NOMO-1 treated with dmso at 0.1 percent for 144 hours (cell line): Measurements from ENCODE around the gene SCEL.

Experiments used
- DNase-seq: peaks from one replicate; lab custom pipeline; 2025; ENCODE audit not compliant: unreplicated experiment; lab: John Stamatoyannopoulos, UW

The SCEL gene

DNA sequence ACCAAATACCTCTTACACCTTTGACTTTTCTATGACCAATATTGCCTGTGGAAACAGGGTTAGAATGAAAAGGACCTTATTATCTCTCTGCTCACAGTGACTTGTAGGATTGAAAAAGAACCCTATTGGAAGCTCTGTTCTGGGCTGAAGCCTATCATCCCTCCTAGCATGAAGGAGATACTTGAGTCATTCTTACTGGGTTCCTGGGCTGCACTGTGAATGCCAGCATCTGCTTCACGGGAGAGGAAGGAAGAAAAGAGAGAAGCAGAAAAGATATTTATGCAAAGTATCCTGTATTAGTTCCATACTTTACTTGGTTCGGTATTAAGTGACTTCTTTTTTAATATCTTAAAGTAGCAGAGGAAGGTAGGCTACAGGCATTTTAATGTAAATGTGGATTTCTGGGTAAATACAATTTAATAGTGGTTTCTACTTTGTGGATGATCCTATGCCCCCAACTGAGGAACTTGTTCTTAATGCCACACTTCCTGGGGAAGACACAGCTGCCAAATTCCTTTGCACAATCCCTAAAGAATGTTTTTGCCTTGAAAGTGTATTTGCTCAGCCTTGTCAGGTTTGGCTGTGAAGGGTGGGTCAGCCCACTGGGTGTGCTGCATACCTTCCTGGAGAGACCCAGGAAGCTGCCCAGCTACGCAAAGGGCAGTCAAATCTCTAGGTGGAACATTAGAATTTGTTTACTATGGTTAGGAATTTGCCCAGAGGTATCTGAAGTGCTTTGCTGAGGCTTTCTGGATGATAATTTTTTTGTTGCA is 13.7 kb upstream of the SCEL start:
- DNase-seq: no peak

DNA sequence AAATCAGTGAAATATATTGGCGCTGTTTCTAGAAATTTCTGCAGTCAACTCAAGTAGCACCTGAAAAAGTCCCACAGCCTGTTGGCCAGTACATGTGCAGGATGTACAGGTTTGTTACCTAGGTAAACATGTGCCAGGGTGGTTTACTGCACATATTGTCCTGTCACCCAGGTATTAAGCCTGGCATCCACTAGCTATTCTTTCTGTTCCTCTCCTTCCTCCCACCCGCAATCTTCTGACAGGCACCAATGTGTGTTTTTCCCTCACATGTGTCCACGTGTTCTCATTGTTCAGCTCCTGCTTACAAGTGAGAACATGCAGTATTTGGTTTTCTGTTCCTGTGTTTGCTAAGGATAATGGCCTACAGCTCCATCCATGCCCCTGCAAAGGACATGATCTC is 13.1 kb upstream of the SCEL start:
- no peak for DNase-seq

DNA sequence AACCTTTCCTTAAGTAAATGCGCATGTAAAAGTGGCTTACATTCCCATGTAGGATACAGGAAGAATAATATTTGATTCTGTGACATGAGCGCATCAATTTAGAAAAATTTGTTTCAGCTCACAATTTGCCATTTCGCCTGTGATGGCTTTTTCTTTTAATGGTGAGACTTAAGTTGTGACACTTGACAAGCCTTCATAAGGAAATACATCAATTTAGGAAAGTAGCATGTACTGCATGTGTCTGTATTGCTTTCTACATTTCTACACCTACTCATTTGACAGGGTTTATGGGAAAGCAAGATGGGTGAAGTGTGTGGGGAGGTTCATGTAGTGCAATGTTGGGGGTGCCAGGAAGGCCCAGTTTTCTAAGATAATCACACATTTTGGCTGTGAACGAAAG is 12.1 kb upstream of the SCEL start:
- no peak for DNase-seq

DNA sequence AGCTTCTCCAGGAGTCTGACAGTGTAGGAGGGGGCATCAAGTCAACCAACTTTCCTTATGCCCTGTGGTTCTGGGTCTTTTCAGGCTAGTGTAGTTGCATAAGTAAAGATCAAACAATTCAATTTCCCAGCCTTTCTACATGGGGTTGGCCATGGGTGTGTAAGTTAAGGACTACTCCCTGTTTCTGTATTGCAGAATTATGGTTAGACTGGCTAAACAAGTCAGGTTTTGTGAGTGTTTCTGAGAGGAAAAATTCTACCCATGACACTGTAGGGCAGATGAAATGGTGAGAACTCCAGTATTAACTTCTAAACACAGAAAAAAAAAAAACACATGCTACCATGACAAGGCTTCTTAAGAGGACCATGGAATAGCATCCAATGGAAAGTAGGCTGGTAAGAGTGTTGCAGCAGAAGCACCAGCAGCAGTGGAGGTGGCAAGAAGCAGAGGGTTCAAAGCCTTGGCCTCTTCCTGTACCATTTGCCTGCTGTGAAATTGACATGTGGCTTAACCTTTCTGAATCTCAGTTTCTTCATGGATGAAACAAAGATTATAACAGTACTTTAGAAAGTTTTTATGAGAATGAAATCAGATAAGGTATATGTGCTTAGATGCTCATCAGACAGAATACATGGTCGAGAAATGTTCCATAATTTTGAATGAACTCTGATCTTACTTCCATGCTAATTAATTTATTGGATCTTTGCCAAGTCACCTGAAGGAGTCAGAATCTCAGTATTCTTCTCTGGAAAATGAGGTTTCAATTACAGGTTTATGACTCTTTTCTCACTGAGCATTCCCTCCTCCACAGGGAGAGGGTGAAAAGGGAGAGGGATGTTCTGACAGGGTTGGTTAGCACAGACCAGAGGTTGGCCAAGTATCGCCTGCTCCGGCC is 11.4 kb upstream of the SCEL start:
- no peak for DNase-seq

DNA sequence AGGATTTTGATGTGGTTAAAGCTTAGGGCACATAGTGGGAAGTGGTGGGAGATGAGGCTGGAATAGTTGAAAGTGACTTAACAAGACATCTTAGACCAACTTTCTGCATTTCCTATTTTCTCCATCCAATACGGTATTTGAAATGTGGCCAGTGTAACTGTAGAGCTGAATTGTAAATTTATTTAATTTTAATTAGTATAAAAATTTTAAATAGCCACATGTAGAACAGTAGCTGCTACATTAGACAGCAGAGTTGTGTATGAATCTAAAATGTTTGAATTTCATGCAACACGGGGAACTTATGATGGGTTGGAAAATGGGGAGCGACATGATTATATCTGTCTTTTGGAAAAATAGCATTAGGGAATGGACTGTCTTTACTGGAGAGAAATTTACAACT is 7.1 kb upstream of the SCEL start:
- DNase-seq: no peak

DNA sequence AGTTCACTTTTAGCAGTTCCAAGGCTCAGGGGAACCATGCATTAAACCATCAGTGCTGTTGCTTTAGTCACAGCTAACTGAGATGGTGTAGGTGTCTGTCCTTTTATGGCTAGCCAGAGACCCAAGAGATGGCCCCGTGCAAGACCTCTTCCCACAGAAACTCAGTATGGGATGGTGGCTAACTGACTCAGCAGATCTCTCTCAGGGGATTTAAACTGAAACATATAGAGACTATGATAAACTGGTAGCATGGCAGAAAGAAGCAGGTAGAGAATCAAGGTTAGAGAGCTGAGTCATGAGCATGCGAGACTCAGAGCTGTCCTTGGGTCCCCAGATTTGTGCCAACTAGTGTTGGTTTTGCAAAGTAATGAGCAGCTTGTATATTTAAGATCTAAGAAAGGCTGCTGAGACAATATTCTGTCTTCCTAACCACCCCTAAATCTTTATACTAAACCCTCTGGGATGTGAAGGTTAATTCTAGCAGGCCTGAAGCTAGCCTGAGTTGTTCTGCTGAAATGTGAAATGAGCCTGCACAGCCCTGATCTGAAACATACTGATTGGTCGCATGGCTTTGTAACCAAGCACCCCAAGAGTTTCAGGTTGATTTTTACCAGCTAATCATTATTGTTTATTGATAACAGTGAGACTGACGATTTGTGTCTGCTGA is 6.5 kb upstream of the SCEL start:
- no peak for DNase-seq

DNA sequence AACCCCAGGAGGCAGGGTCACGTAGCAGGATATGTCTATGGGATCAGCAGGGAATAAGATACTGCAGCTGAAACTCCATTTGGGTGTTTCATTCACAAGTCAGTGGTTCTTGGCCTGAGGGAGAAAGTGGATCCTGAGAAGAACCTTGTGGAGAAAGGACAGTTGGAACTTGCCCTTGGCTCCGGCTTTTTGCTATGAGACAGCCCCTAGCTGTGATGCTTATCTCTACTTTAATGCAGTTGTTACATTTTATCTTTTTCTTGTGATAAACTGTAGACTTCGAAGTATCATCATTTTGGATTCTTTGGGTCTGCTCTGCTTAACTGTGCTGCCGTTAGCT is 6.0 kb upstream of the SCEL start:
- DNase-seq: no peak

DNA sequence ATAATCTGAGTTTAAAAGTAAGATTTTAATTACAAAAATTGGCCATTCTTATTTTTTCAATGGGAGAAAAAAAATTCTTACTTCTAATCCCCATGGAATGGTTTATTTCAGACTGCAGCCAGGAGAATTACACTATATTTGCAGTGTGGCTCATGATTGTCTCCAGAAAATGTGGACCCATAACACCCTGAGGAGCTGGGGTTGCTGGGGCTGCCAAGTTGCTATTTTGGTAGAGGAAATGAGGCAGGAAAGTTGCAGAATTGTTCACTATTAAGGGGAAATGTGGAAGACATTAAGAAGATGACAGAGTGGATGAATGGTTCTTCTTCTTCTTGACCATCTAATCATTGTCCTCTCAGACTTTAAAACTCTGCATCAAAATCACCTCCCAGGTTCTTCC is 4.6 kb upstream of the SCEL start:
- DNase-seq: no peak

DNA sequence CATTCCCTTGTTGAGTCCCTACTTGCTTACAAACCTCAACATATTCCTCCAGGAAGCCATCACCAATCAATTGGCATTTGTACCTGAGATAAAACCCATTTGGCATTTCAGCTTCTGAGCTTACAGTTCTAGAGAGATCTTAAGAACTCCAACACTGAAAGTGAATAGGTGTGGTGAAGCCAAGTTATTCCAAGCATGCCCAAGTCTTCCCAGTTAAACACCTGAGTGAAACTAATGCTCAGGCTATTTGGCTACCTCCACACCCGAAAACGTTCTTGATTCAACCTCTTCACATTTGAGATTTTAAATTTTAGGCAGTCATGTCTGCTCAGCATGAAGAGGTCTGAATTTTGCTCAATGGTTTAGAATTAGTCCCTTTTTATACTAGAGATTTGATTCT is 2.5 kb upstream of the SCEL start:
- no peak for DNase-seq

DNA sequence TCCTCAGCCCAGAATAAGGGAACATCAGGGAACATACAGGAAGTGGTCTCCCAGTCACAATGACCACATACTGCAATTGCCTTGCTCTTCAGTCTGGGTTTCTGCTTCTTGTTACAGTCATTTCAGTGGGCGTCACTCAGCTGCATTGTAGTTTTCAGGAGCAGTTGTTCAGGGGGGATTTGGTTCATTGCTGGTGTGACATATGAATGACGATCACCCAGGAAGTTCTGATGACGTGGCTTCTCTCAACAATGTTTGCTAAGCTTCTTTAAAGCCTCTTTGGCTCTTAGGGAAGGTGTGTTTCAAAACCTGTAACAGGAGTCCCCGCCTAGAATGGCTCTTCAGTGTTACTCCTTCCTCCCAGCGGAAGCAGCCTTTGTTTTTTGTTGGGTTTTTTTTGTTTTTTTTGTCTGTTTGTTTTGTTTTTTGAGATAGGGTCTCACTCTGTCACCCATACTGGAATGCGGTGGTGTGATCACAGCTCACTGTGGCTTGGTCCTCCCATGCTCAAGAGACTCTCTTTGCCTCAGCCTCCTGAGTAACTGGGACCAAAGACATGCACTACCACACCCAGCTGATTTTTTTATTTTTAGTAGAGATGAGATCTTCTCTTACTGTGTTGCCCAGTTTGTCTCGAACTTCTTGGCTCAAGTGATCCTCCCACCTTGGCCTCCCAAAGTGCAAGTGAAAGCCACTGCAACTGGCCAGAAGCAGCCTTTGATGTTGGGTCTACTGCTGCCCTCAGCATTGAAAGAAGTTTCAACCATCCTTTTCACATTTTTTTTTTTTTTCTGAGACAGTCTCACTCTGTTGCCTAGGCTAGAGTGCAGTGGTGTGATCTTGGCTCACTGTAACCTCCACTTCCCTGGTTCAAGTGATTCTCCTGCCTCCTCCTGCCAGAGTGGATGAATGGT is 1.4 kb upstream of the SCEL start:
- DNase-seq: no peak

DNA sequence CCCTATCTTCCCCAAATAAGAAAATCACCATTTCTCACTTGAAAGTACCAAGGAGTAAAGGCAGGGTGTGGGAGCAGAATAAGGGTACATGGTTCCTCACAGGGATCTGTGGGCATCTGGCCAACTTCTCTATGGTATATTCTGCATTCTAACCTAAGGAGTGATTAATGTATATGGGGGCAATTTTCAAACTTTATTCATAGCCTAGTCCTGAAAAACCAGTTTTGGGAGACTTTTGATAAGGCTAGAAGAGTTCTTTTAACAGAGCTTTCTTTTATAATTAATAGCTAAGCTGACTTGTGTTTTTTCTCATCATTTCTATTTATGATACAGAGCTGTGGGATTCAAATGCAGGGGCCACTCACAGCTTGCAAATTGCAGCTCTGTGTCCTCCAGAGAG is 852 bp downstream of the SCEL start:
- DNase-seq: no peak

DNA sequence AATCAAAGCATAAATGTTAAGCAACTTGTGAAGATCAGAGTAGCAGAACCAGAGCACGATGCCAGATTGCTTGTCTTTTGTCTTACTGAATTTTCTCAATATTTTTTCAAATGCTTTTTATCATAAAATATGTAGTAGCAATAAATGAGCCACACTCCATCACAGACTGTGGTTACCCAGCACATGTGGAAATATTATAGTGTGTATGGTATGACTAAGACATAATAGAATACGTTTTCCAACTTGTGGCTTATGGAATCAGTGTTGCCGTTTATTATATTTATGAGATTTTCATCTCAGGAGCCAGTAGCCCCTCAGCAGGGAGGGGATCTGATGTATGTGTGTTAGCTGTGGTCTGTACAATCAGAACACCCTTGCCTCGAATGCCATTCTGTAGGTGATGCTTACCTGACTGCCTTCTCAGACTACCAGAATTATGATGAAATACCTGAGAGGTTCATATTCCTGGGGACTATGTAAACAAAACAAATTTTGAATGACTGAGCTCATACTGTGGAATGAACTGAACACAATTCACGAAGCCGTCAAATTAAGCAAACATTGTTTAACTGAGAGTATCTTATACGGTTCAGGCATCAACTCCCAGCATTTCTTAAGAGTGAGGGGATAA is 1.9 kb downstream of the SCEL start:
- no peak for DNase-seq

DNA sequence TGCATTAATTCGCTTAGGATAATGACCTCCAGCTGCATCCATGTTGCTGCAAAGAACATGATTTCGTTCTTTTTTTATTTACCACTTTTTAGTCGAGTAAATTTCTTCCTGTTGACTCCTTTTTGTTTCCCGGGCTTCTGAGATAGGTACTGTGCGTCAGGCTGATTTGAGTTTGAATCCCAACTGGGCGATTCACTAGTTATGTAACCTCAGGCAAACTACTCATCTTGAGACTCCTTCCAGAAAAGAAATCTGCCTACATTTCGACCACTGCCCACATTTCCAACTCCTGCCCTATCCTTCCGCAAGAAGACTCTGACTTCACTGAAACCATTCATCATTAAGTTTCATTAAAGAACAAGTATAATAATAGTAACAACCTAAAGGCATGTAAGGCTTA is 8.2 kb downstream of the SCEL start:
- DNase-seq: no peak

DNA sequence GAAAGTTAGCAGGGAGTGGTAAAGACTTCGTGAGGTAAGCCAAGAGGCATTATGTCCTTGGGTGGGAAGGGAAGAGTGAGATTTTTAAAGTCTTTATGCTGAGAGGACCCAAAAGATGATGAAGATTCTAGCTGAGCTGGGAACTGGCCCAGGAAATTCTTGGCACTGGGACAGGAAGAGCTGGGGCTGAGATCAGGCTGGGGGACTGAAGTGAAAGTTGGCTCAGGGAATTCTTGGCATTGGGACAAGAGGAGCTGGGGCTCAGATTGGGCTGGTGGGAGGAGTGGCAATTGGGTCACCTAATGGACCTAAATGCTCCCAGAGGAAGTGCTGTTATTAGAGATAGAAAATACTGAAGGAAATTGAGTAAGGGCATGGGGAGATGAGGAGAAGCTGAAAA is 8.8 kb downstream of the SCEL start:
- DNase-seq: no peak

DNA sequence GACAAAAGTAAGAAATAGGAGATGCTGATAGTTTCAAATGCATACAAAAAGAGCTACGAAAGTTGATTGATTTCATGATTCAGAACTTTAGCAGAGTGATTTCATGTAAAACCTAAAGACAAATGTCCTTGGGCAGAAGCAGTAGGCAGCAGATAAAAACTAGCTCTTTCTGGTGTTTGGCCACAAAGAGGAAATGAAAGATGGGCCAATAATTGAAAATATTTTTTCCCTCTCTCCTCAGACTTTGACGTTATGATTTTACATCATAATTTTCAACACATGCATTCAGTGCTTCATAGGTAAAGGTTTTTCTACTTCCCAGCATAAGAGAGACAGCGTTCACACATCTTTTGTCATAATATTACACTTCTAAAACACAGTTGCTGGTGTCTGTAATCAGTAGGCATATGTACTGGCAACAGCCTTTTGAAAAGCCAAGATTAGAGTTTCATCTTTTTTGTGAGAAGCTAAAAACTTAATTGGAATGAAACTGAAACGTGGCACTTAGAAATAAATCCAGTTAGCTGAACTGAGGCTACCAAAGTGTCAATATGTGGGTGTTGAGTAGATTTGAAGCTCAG is 9.3 kb downstream of the SCEL start:
- DNase-seq: peak; percentile 20

DNA sequence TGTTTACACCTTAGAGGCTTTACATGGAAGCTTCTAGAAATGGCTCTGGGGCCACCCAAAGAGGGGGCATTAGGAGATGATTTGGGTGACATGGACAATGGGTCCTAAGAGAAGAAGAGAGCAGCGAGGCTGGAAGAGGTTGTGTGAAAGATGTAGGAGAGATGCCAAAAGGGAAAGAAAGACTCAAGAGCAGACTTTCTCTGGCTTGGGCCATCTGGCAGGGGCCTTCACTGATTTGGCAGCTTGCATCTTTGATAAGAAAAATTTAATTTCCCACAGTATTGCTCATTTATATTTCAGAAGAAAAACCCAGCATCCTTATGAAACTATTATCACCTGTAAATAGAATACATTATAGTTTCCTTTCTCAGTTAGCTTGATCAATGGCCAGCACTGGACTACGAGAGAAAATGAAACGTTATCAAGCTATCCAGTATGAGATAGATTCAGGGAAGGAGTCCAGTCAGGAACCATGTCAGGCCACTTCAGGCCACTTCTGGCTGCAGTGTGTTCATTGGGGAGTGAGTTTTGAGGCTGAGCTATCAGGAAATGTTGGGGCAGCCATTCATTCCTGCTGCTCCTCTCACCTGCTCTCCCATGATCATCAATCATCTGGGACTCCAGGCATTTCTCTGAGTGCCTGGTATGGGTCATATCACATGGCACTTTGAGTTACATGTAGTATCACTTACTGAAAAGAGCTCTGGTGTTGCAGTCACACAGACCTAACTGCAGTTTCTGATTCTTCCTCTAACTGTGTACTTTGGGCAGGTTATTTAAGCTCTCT is 10.3 kb downstream of the SCEL start:
- DNase-seq: no peak

DNA sequence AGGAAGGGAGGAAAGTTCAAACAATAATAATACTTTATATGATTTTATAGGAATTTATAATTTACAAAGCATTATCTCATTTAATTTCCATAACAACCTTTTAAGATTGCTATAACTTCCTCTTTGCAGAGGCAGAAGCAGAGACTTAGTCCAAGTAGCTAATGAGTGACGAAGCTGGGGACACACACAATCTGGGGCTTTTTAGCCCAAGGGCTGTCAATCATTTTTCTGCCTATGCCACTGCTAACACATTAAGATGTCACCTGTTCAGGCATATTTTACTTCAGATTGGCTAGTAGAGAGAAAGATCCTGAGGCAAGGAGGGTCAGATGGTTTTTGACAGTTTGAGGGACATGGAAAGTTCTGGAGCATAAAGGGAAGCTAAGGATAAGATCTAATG is 12.6 kb downstream of the SCEL start:
- DNase-seq: no peak

DNA sequence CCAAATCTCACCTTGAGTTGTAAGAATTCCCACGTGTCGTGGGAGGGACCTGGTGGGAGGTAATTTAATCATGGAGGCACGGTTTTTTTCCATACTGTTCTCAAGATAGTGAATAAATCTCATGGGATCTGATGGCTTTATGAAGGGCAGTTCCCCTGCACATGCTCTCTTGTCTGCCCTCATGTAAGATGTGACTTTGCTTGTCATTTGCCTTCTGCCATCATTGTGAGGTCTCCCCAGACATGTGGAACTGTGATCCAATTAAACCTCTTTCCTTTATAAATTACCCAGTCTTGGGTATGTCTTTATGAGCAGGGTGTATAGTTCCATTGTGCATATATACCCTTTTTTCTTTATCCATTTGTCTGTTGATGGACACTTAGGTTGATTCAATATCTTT is 13.1 kb downstream of the SCEL start:
- no peak for DNase-seq

DNA sequence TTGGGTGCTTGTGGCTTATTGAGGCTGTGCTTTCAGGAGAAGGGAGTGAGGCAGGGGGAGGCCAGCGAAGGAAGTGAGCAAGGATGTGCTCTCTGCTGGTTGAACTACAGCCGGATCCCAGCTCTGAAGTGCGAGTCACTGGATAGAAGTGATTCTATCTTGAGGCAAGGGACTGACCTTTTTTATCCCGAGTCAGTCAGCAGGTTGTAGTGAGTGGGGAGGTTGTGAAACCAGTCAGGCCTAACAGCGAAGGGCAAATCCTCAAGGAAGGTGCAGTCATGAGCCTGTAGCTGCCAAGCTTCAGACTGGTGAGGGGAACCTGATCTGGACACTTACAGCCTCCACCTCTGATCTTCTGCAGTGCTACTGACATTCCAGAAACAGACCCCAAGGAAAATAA is 18.6 kb downstream of the SCEL start:
- DNase-seq: no peak
